B cell (primary cell): Measurements from ENCODE around the gene DDOST. TPM values are rescaled to one million over a fixed set of nuclear protein-coding genes. Genes with fewer than 3 reads are reported as not detected.

ENCODE experiments used
- ATAC-seq: fragments of 200-7000 bp; cut with Tn5 transposase; one replicate; pipeline ENCODE4 v1.10.0; 2021; ENCODE audit warnings: low read depth, mild to moderate bottlenecking, moderate number of reproducible peaks, moderate library complexity
- CTCF ChIA-PET: fragments of 350-600 bp; sonication (Branson Sonifier 250); formaldehyde crosslinking; loops from one replicate; lab custom pipeline; 2021; ENCODE audit warnings: antibody characterized with exemption, inconsistent platforms; lab: Charles Lee
- POLR2A ChIA-PET: fragments of 350-600 bp; sonication (Branson Sonifier 250); formaldehyde crosslinking; loops from one replicate; lab custom pipeline; 2021; ENCODE audit warnings: antibody characterized with exemption; lab: Charles Lee
- DNase-seq: peaks from one replicate; pipeline ENCODE4 v3.0.0; 2013
- H2AFZ ChIP-seq: 2 replicates; pipeline ENCODE4 v1.6.1; 2012; ENCODE audit warnings: mild to moderate bottlenecking, low read depth, low read length; ENCODE audit not compliant: insufficient read depth, poor library complexity, severe bottlenecking
- H3K27ac ChIP-seq, 2 donors: 1 replicate in 1 of 2; 2 replicates in 1 of 2; pipeline ENCODE4 v1.5.1; 2012 to 2013; ENCODE audit warnings: low read length in 2 of 2, mild to moderate bottlenecking in 2 of 2, moderate library complexity in 1 of 2
- H3K27me3 ChIP-seq, 4 experiments: fragments of 200-600 bp in 1 of 4; sonication (generic) in 1 of 4; replicated peaks in 1 of 4; 1 replicate in 2 of 4; 2 replicates in 2 of 4; pipeline versions ENCODE4 v1.6.1 to v1.7.0; 2013 to 2016; ENCODE audit warnings: low read length in 3 of 4, mild to moderate bottlenecking in 2 of 4, mixed read lengths in 1 of 4, moderate library complexity in 1 of 4; ENCODE audit not compliant: insufficient read depth in 4 of 4, control insufficient read depth in 3 of 4; ENCODE audit errors: control extremely low read depth in 1 of 4
- H3K36me3 ChIP-seq, 2 experiments: replicated peaks in 1 of 2; 1 replicate in 1 of 2; 2 replicates in 1 of 2; pipeline versions ENCODE4 v1.6.1 to v1.7.1; 2013; ENCODE audit warnings: low read length in 1 of 2; ENCODE audit not compliant: insufficient read depth in 2 of 2, control insufficient read depth in 1 of 2; ENCODE audit errors: control extremely low read depth in 1 of 2, extremely low read depth in 1 of 2
- H3K4me1 ChIP-seq, 2 donors: fragments of 200-600 bp in 1 of 2; sonication (generic) in 1 of 2; 1 replicate in 1 of 2; 2 replicates in 1 of 2; pipeline versions ENCODE4 v1.5.1 to v1.6.1; 2013 to 2017; ENCODE audit warnings: low read length in 2 of 2; ENCODE audit not compliant: control insufficient read depth in 2 of 2, insufficient read depth in 2 of 2
- H3K4me2 ChIP-seq: replicated peaks from 2 replicates; pipeline ENCODE3; 2012; ENCODE audit warnings: mild to moderate bottlenecking, low read depth, low read length; ENCODE audit not compliant: poor library complexity, severe bottlenecking
- H3K4me3 ChIP-seq, 5 experiments: fragments of 200-600 bp in 1 of 5; sonication (generic) in 1 of 5; 1 replicate in 3 of 5; 2 replicates in 2 of 5; pipeline versions ENCODE4 v1.5.1 to v1.7.0; 2011 to 2016; ENCODE audit warnings: low read length in 4 of 5, mild to moderate bottlenecking in 4 of 5, low read depth in 2 of 5, control low read depth in 1 of 5, moderate library complexity in 1 of 5; ENCODE audit not compliant: insufficient read depth in 1 of 5; ENCODE audit errors: control extremely low read depth in 1 of 5, extremely low read depth in 1 of 5
- H3K79me2 ChIP-seq: fragments of 200-600 bp; sonication (generic); one replicate; pipeline ENCODE4 v1.6.0; 2016; ENCODE audit warnings: low read length; ENCODE audit not compliant: control insufficient read depth, insufficient read depth
- H3K9ac ChIP-seq: fragments of 200-600 bp; sonication (generic); 2 replicates; pipeline ENCODE4 v1.6.1; 2017; ENCODE audit warnings: mild to moderate bottlenecking, low read length, moderate library complexity
- H3K9me3 ChIP-seq, 3 donors: one replicate each; pipeline versions ENCODE4 v1.6.1 to v1.7.1; 2013; ENCODE audit warnings: low read length in 2 of 3; ENCODE audit not compliant: control insufficient read depth in 2 of 3, insufficient read depth in 1 of 3; ENCODE audit errors: control extremely low read depth in 1 of 3
- H4K20me1 ChIP-seq: 2 replicates; pipeline ENCODE4 v1.6.0; 2012; ENCODE audit warnings: mild to moderate bottlenecking, low read length; ENCODE audit not compliant: insufficient read depth, control insufficient read depth, poor library complexity, severe bottlenecking
- H3K27ac Mint-ChIP-seq: one replicate; pipeline ENCODE4 v1.8.0; 2021; ENCODE audit warnings: mixed read lengths
- H3K27me3 Mint-ChIP-seq: one replicate; pipeline ENCODE4 v1.8.0; 2021; ENCODE audit warnings: mixed read lengths
- H3K4me1 Mint-ChIP-seq: one replicate; pipeline ENCODE4 v1.8.0; 2021; ENCODE audit warnings: mixed read lengths
- H3K4me3 Mint-ChIP-seq: one replicate; pipeline ENCODE4 v1.8.0; 2021; ENCODE audit warnings: mixed read lengths
- H3K9me3 Mint-ChIP-seq: one replicate; pipeline ENCODE4 v1.8.0; 2022; ENCODE audit warnings: mixed read lengths; ENCODE audit not compliant: insufficient read depth
- EZH2 ChIP-seq: IDR thresholded peaks from 2 replicates; pipeline ENCODE4 v1.6.1; 2012; ENCODE audit warnings: borderline replicate concordance, low read depth, mild to moderate bottlenecking, moderate library complexity, low read length; ENCODE audit not compliant: insufficient read depth, poor library complexity, severe bottlenecking
- WGBS: methylation state at CpG from one replicate; pipeline ENCODE4 v1.1.5; 2013; ENCODE audit warnings: missing lambda C conversion rate; ENCODE audit not compliant: insufficient coverage; 5-methylcytosine and 5-hydroxymethylcytosine counted together
- intact Hi-C: fragments of 100-400 bp; cut with micrococcal nuclease; formaldehyde crosslinking; loops from one replicate; pipeline ENCODE4 v1.10.0; 2022
- polyA plus RNA-seq: library from polyadenylated mRNA; depleted of rRNA; stranded (reverse); fragments of >200 nt; gene quantifications from 2 replicates; pipeline ENCODE4 v1.2.3, GENCODE V29; 2012
- total RNA-seq, 2 donors: library from RNA; stranded (reverse); fragments of 120-200 nt in 1 of 2; gene quantifications; 1 replicate in 1 of 2; 2 replicates in 1 of 2; pipeline versions ENCODE4 v1.2.3 to v1.2.4, GENCODE V29; 2013 to 2022
- TF ChIP-seq, protein P1 (sequence below): fragments of 200-600 bp; IDR thresholded peaks from one replicate; pipeline ENCODE4 v1.8.0; 2022; ENCODE audit warnings: antibody characterized with exemption, mild to moderate bottlenecking

DDOST gene
- total and polyA plus RNA-seq, 2 donors (not counting 1 experiment from before 2014, with no cell fraction given): 73.5 to 99.2 TPM

DNA sequence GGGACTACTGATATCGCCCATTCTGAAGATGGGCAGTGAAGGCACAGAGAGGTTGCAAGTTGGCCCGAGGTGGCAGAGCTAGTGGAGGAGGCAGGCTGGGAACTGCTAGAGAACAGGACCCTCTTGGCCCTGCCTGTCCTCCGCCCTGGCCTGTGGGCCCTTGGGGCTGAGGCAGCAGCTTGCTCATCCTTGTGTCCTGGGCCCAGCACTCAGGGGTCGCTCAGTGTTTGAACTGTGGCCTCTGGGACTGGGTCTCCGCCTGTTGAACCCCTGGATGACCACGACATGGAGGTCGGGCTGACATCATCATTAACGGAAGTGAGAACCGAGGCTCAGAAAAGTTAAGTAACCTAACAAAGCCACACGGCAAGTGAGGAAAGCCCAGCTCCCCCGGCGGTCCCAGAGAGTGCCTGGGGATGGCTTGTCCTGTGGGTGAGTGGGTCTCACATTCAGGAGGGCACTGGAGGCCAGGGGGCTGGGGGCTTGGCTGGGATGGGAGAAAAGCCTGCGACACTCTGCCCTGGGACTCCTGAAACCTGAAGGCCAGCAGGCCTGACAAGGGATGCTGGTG lies 23.0 kb upstream of the DDOST start:
- Histone ChIP-seq H3K27ac (no peak overlapping the region), H3K36me3 (no peaks in the 10 kb centered on the region), H3K79me2 (no peaks in the 10 kb centered on the region), H4K20me1 (no peaks in the 10 kb centered on the region), H3K27me3 (peaks cover 0 to 12% (median 0%) of the 10 kb centered on the region in 4 experiments), H3K9me3 (no peaks in the 10 kb centered on the region), H3K4me2 (no peak overlapping the region), H3K9ac (no peak overlapping the region), H3K4me1 (peaks cover 10 to 18% of the 10 kb centered on the region in 2 donors), H3K4me3 (no peak overlapping the region), H2AFZ (no peak overlapping the region)
- ChIA-PET POLR2A (no interaction called here), CTCF (interaction anchor here (1.0 kb wide), 1 partner anchor 13 kb away, joined by 3 read pairs; no protein-coding TSS in a partner anchor)
- peaks cover 16% of the 10 kb centered on the region for H3K27me3 Mint-ChIP-seq
- ATAC-seq (no peak), DNase-seq (no peak)
- no peaks in the 10 kb centered on the region for H3K9me3 Mint-ChIP-seq
- no peak overlapping the region for H3K27ac Mint-ChIP-seq
- intact Hi-C loops: no loop called here
- no peaks in the 10 kb centered on the region for H3K4me1 Mint-ChIP-seq
- WGBS: 91% methylated on average over 12 of the region's 13 CpGs
- TF ChIP-seq, protein P1, sequence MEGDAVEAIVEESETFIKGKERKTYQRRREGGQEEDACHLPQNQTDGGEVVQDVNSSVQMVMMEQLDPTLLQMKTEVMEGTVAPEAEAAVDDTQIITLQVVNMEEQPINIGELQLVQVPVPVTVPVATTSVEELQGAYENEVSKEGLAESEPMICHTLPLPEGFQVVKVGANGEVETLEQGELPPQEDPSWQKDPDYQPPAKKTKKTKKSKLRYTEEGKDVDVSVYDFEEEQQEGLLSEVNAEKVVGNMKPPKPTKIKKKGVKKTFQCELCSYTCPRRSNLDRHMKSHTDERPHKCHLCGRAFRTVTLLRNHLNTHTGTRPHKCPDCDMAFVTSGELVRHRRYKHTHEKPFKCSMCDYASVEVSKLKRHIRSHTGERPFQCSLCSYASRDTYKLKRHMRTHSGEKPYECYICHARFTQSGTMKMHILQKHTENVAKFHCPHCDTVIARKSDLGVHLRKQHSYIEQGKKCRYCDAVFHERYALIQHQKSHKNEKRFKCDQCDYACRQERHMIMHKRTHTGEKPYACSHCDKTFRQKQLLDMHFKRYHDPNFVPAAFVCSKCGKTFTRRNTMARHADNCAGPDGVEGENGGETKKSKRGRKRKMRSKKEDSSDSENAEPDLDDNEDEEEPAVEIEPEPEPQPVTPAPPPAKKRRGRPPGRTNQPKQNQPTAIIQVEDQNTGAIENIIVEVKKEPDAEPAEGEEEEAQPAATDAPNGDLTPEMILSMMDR: no peak
- no peak for TF ChIP-seq EZH2
- H3K4me3 Mint-ChIP-seq: no peak overlapping the region

DNA sequence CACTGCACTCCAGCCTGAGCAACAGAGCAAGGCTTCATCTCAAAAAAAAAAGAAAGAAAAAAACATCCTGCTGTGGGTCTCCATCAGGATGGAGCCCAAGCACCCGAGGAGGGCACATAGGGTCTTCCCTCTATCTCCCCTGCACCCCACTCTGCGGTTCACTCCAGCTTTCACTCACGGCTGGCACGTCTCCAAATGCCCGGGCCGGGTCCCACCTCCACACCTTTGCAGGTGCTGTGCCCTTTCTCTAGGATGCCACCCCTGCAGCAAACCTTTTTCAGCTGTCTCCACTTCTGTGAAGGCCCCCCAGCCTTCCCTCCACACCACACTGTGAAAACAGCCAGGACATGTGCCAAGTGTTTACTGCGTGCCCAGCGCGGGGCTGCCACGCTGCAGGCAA lies 22.4 kb upstream of the DDOST start:
- Mint-ChIP-seq H3K9me3 (no peaks in the 10 kb centered on the region), H3K27me3 (peaks cover 16% of the 10 kb centered on the region), H3K27ac (no peak overlapping the region), H3K4me3 (no peak overlapping the region), H3K4me1 (peaks cover 4% of the 10 kb centered on the region)
- DNase-seq (no peak), ATAC-seq (no peak)
- Histone ChIP-seq H3K27me3 (peaks cover 0 to 12% (median 0%) of the 10 kb centered on the region in 4 experiments), H3K4me1 (peaks cover 15 to 23% of the 10 kb centered on the region in 2 donors), H4K20me1 (no peaks in the 10 kb centered on the region), H3K9me3 (no peaks in the 10 kb centered on the region), H3K4me2 (no peak overlapping the region), H2AFZ (no peak overlapping the region), H3K79me2 (no peaks in the 10 kb centered on the region), H3K4me3 (no peak overlapping the region), H3K27ac (no peak overlapping the region), H3K9ac (no peak overlapping the region), H3K36me3 (no peaks in the 10 kb centered on the region)
- ChIA-PET CTCF (no interaction called here), POLR2A (no interaction called here)
- TF ChIP-seq EZH2: no peak
- TF ChIP-seq, protein P1: no peak
- intact Hi-C loops: no loop called here
- 92% methylated on average over 7 of the region's 10 CpGs for WGBS
